ENCODE data around the gene TRPM7.
"Not testable (repeated sequence)": the region's sequence is repeated elsewhere in the genome, so short reads cannot be mapped to it uniquely, and the experiment has no call there.

Gene TRPM7

GRCh38 chr15:50653156-50653743 lies 33.3 kb downstream of the TRPM7 start:
- DNase-seq = no peak

- no peak for DNase-seq
Observed at GRCh38 chr15:50652671-50653070, 33.9 kb downstream of the TRPM7 start.

GRCh38 chr15:50641318-50641717 lies 45.3 kb downstream of the TRPM7 start:
- no peak for DNase-seq

GRCh38 chr15:50636146-50636545 lies 50.5 kb downstream of the TRPM7 start:
- DNase-seq = no peak

- no peak for DNase-seq
Observed at GRCh38 chr15:50633653-50634052, 52.9 kb downstream of the TRPM7 start.

- DNase-seq = no peak
Observed at GRCh38 chr15:50628421-50628820, 58.2 kb downstream of the TRPM7 start.

- no peak for DNase-seq
Observed at GRCh38 chr15:50627351-50628055, 59.1 kb downstream of the TRPM7 start.

GRCh38 chr15:50624616-50625168 lies 61.9 kb downstream of the TRPM7 start:
- no peak for DNase-seq

GRCh38 chr15:50622361-50622943 lies 64.1 kb downstream of the TRPM7 start:
- DNase-seq = peak in 1 of 2 donors; percentile 5

GRCh38 chr15:50616960-50617359 lies 69.6 kb downstream of the TRPM7 start:
- not testable (repeated sequence) for DNase-seq

- not testable (repeated sequence) for DNase-seq
Observed at GRCh38 chr15:50616554-50616953, 70.0 kb downstream of the TRPM7 start.

- no peak for DNase-seq
Observed at GRCh38 chr15:50613600-50613999, 73.0 kb downstream of the TRPM7 start.

GRCh38 chr15:50607129-50607528 lies 79.5 kb downstream of the TRPM7 start:
- no peak for DNase-seq

GRCh38 chr15:50605462-50605861 lies 81.1 kb downstream of the TRPM7 start:
- DNase-seq = no peak

GRCh38 chr15:50602028-50602427 lies 84.6 kb downstream of the TRPM7 start:
- not testable (repeated sequence) for DNase-seq

- no peak for DNase-seq
Observed at GRCh38 chr15:50594311-50594710, 92.3 kb downstream of the TRPM7 start.

- DNase-seq = no peak
Observed at GRCh38 chr15:50593761-50594160, 92.8 kb downstream of the TRPM7 start.

GRCh38 chr15:50590288-50590687 lies 96.3 kb downstream of the TRPM7 start:
- no peak for DNase-seq

- no peak for DNase-seq
Observed at GRCh38 chr15:50577492-50577891, 109.1 kb downstream of the TRPM7 start.

- DNase-seq = no peak
Observed at GRCh38 chr15:50576166-50576565, 110.4 kb downstream of the TRPM7 start.

- DNase-seq = peak in 1 of 2 donors; percentile 31
Observed at GRCh38 chr15:50573842-50574241, 112.8 kb downstream of the TRPM7 start.

- DNase-seq = no peak
Observed at GRCh38 chr15:50563756-50564155, 122.8 kb downstream of the TRPM7 start.

GRCh38 chr15:50562735-50563640 lies 123.6 kb downstream of the TRPM7 start:
- no peak for DNase-seq
